OCI-LY1 (cell line): Measurements from ENCODE around the gene SAA4.

ENCODE experiments used
- H2AFZ ChIP-seq: fragments of 200-600 bp; sonication (generic), shearing (Covaris generic); 2 replicates; pipeline ENCODE4 v1.6.0; 2014; ENCODE audit warnings: antibody characterized with exemption, mild to moderate bottlenecking, low read length
- H3F3A ChIP-seq: fragments of 200-600 bp; sonication (generic), shearing (Covaris generic); 2 replicates; pipeline ENCODE4 v1.6.0; 2014; ENCODE audit warnings: mild to moderate bottlenecking, antibody characterized with exemption, low read length, moderate library complexity; ENCODE audit not compliant: insufficient read depth
- H3K27ac ChIP-seq: fragments of 200-600 bp; sonication (generic); 2 replicates; pipeline ENCODE4 v1.5.1; 2014; ENCODE audit warnings: low read length, mixed run types, mild to moderate bottlenecking, low read depth; ENCODE audit not compliant: poor library complexity, severe bottlenecking
- H3K27me3 ChIP-seq: fragments of 200-600 bp; sonication (generic); 2 replicates; pipeline ENCODE4 v1.6.0; 2014; ENCODE audit warnings: antibody characterized with exemption, mild to moderate bottlenecking, low read length, moderate library complexity; ENCODE audit not compliant: insufficient read depth
- H3K36me3 ChIP-seq: fragments of 200-600 bp; sonication (generic); 2 replicates; pipeline ENCODE4 v1.6.1; 2014; ENCODE audit warnings: mild to moderate bottlenecking, antibody characterized with exemption, low read length, moderate library complexity, mixed read lengths; ENCODE audit not compliant: insufficient read depth
- H3K4me1 ChIP-seq: fragments of 200-600 bp; sonication (generic); 2 replicates; pipeline ENCODE4 v1.5.1; 2014; ENCODE audit warnings: mild to moderate bottlenecking, low read length, moderate library complexity; ENCODE audit not compliant: insufficient read depth, severe bottlenecking
- H3K4me2 ChIP-seq: fragments of 200-600 bp; sonication (generic), shearing (Covaris generic); 2 replicates; pipeline ENCODE4 v1.6.1; 2014; ENCODE audit warnings: low read length
- H3K4me3 ChIP-seq: fragments of 200-600 bp; sonication (generic); 2 replicates; pipeline ENCODE4 v1.5.1; 2014; ENCODE audit warnings: low read length, low read depth, mild to moderate bottlenecking, mixed read lengths; ENCODE audit not compliant: poor library complexity, severe bottlenecking
- H3K79me2 ChIP-seq: fragments of 200-600 bp; shearing (Covaris generic); 2 replicates; pipeline ENCODE4 v1.6.1; 2016; ENCODE audit warnings: mixed run types, low read length, mixed read lengths; ENCODE audit not compliant: insufficient read depth
- H3K9ac ChIP-seq: fragments of 200-600 bp; sonication (generic), shearing (Covaris generic); 2 replicates; pipeline ENCODE4 v1.6.1; 2014; ENCODE audit warnings: mild to moderate bottlenecking, low read length, mixed read lengths
- H3K9me2 ChIP-seq: fragments of 200-600 bp; sonication (generic), shearing (Covaris generic); 2 replicates; pipeline ENCODE4 v1.6.1; 2014; ENCODE audit warnings: low read depth, mild to moderate bottlenecking, low read length, mixed read lengths
- H3K9me3 ChIP-seq: fragments of 200-600 bp; shearing (Covaris generic); 2 replicates; pipeline ENCODE4 v1.6.1; 2014; ENCODE audit warnings: low read length, mixed read lengths
- H4K20me1 ChIP-seq: fragments of 200-600 bp; sonication (generic), shearing (Covaris generic); 2 replicates; pipeline ENCODE4 v1.6.0; 2016; ENCODE audit warnings: mild to moderate bottlenecking, low read length; ENCODE audit not compliant: insufficient read depth
- EZH2 ChIP-seq: fragments of 200-600 bp; sonication (generic), shearing (Covaris generic); IDR thresholded peaks from 2 replicates; pipeline ENCODE4 v1.8.0; 2017; ENCODE audit warnings: borderline replicate concordance, mixed run types, mild to moderate bottlenecking, antibody characterized with exemption, low read length, moderate library complexity, mixed read lengths
- TF ChIP-seq, protein P1 (sequence below): fragments of 200-600 bp; sonication (generic), shearing (Covaris generic); IDR thresholded peaks from 2 replicates; pipeline ENCODE4 v1.5.1; 2017; ENCODE audit warnings: mild to moderate bottlenecking, antibody characterized with exemption, low read length, moderate library complexity, mixed read lengths

The SAA4 gene

GRCh38 chr11:18261721-18262120 is 25.1 kb upstream of the SAA4 start:
- H3K27ac ChIP-seq: no peak overlapping the region
- no peak overlapping the region for H3K4me3 ChIP-seq
- H3K9ac ChIP-seq: no peak overlapping the region
- TF ChIP-seq, protein P1, sequence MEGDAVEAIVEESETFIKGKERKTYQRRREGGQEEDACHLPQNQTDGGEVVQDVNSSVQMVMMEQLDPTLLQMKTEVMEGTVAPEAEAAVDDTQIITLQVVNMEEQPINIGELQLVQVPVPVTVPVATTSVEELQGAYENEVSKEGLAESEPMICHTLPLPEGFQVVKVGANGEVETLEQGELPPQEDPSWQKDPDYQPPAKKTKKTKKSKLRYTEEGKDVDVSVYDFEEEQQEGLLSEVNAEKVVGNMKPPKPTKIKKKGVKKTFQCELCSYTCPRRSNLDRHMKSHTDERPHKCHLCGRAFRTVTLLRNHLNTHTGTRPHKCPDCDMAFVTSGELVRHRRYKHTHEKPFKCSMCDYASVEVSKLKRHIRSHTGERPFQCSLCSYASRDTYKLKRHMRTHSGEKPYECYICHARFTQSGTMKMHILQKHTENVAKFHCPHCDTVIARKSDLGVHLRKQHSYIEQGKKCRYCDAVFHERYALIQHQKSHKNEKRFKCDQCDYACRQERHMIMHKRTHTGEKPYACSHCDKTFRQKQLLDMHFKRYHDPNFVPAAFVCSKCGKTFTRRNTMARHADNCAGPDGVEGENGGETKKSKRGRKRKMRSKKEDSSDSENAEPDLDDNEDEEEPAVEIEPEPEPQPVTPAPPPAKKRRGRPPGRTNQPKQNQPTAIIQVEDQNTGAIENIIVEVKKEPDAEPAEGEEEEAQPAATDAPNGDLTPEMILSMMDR: no peak
- TF ChIP-seq EZH2: no peak
- no peaks in the 10 kb centered on the region for H3F3A ChIP-seq
- no peaks in the 10 kb centered on the region for H3K9me2 ChIP-seq
- H4K20me1 ChIP-seq: no peaks in the 10 kb centered on the region
- H3K79me2 ChIP-seq: no peaks in the 10 kb centered on the region
- no peak overlapping the region for H3K4me2 ChIP-seq
- H3K36me3 ChIP-seq: no peaks in the 10 kb centered on the region
- peaks cover 3% of the 10 kb centered on the region; the same call in 1 of the 2 replicates for H3K27me3 ChIP-seq
- no peaks in the 10 kb centered on the region for H3K4me1 ChIP-seq
- no peak overlapping the region for H2AFZ ChIP-seq
- H3K9me3 ChIP-seq: no peaks in the 10 kb centered on the region

GRCh38 chr11:18259259-18259658 is 22.7 kb upstream of the SAA4 start:
- H3K36me3 ChIP-seq: no peaks in the 10 kb centered on the region
- no peak overlapping the region for H3K4me3 ChIP-seq
- peaks cover 3% of the 10 kb centered on the region; the same call in 1 of the 2 replicates for H3K27me3 ChIP-seq
- TF ChIP-seq, protein P1: no peak
- no peak for TF ChIP-seq EZH2
- H3K9me2 ChIP-seq: no peaks in the 10 kb centered on the region
- H4K20me1 ChIP-seq: no peaks in the 10 kb centered on the region
- no peaks in the 10 kb centered on the region for H3K79me2 ChIP-seq
- no peak overlapping the region for H3K9ac ChIP-seq
- H3K9me3 ChIP-seq: no peaks in the 10 kb centered on the region
- H3K27ac ChIP-seq: no peak overlapping the region
- H3F3A ChIP-seq: no peaks in the 10 kb centered on the region
- H2AFZ ChIP-seq: no peak overlapping the region
- no peaks in the 10 kb centered on the region for H3K4me1 ChIP-seq
- no peak overlapping the region for H3K4me2 ChIP-seq

DNA sequence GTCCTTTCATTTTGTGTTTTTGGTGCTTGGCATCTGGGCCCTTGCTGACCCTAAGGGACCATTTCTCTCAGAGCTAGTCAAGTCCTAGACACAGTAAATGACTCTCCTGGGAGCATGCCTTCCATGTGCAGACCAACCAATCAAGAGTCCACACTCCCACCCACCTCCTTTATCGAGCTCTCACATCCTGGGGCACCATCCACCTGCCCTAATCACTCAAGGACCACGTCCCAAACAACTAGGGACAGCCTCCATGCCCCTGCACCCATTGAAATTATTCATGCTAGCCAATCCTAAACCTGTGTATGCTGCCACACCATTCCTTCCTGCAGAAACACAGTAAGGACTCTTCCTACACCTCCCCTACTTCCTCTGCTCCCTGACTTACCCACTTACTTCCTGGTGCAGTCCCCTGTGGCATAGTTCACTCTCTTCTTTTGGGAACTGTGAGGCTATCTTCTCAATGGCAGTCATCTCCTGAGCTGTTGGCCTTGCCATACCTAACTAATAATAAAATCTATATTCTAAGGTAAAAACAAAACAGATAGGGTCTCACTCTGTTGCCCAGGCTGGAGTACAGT is 18.3 kb upstream of the SAA4 start:
- Histone ChIP-seq H3K36me3 (no peaks in the 10 kb centered on the region), H3K9me2 (no peaks in the 10 kb centered on the region), H3K9ac (no peak overlapping the region), H3K4me2 (no peak overlapping the region), H4K20me1 (no peaks in the 10 kb centered on the region), H2AFZ (no peak overlapping the region), H3K4me1 (no peaks in the 10 kb centered on the region), H3K27me3 (no peaks in the 10 kb centered on the region), H3K27ac (no peak overlapping the region), H3K4me3 (no peak overlapping the region), H3F3A (no peaks in the 10 kb centered on the region), H3K79me2 (no peaks in the 10 kb centered on the region), H3K9me3 (no peaks in the 10 kb centered on the region)
- TF ChIP-seq, protein P1: no peak
- no peak for TF ChIP-seq EZH2
